DOHH2 (cell line): ENCODE data around the gene SERPINB7.

Experiments
- H3F3A ChIP-seq: fragments of 200-600 bp; sonication (generic), shearing (Covaris generic); 2 replicates; pipeline ENCODE4 v1.6.0; 2016; ENCODE audit warnings: antibody characterized with exemption, mild to moderate bottlenecking; ENCODE audit not compliant: control insufficient read depth, insufficient read depth
- H3K27ac ChIP-seq: fragments of 200-600 bp; sonication (generic); 2 replicates; pipeline ENCODE4 v1.5.1; 2014; ENCODE audit warnings: low read depth, mild to moderate bottlenecking, low read length, moderate library complexity
- H3K27me3 ChIP-seq: fragments of 200-600 bp; sonication (generic); 2 replicates; pipeline ENCODE4 v1.6.1; 2014; ENCODE audit warnings: mild to moderate bottlenecking, low read length, mixed read lengths; ENCODE audit not compliant: control insufficient read depth
- H3K36me3 ChIP-seq: fragments of 200-600 bp; sonication (generic); 2 replicates; pipeline ENCODE4 v1.6.1; 2014; ENCODE audit warnings: mild to moderate bottlenecking, low read length, moderate library complexity, mixed read lengths; ENCODE audit not compliant: control insufficient read depth
- H3K4me1 ChIP-seq: fragments of 200-600 bp; sonication (generic); 2 replicates; pipeline ENCODE4 v1.6.1; 2014; ENCODE audit warnings: mild to moderate bottlenecking, low read length, mixed read lengths; ENCODE audit not compliant: control insufficient read depth
- H3K4me2 ChIP-seq: fragments of 200-600 bp; sonication (generic); 2 replicates; pipeline ENCODE4 v1.6.0; 2014; ENCODE audit warnings: mild to moderate bottlenecking, low read length, moderate library complexity
- H3K4me3 ChIP-seq: fragments of 200-600 bp; sonication (generic); 2 replicates; pipeline ENCODE4 v1.5.1; 2014; ENCODE audit warnings: mild to moderate bottlenecking, low read length, mixed read lengths
- H3K79me2 ChIP-seq: fragments of 200-600 bp; sonication (generic); 2 replicates; pipeline ENCODE4 v1.6.1; 2014; ENCODE audit warnings: mild to moderate bottlenecking, low read length, mixed read lengths; ENCODE audit not compliant: control insufficient read depth
- H3K9me2 ChIP-seq: fragments of 200-600 bp; sonication (generic); replicated peaks from 2 replicates; pipeline ENCODE4 v1.6.1; 2014; ENCODE audit warnings: mild to moderate bottlenecking, low read length, mixed read lengths; ENCODE audit not compliant: control insufficient read depth
- H3K9me3 ChIP-seq: fragments of 200-600 bp; sonication (generic); 2 replicates; pipeline ENCODE4 v1.6.1; 2014; ENCODE audit warnings: antibody characterized with exemption, low read length, mixed read lengths; ENCODE audit not compliant: control insufficient read depth, insufficient read depth
- H4K20me1 ChIP-seq: fragments of 200-600 bp; sonication (generic); 2 replicates; pipeline ENCODE4 v1.6.0; 2014; ENCODE audit warnings: low read depth, mild to moderate bottlenecking, antibody characterized with exemption, low read length, moderate library complexity; ENCODE audit not compliant: control insufficient read depth, insufficient read depth
- EZH2phosphoT487 ChIP-seq: fragments of 200-600 bp; sonication (generic); IDR thresholded peaks from 2 replicates; pipeline ENCODE4 v1.6.1; 2017; ENCODE audit warnings: borderline replicate concordance, mild to moderate bottlenecking, antibody characterized with exemption, low read length, moderate library complexity, mixed read lengths
- TF ChIP-seq, protein P1 (sequence below): fragments of 200-600 bp; sonication (generic); IDR thresholded peaks from one replicate; pipeline ENCODE4 v1.5.1; 2014; ENCODE audit warnings: antibody characterized with exemption, mild to moderate bottlenecking, low read depth, low read length; ENCODE audit not compliant: poor library complexity, severe bottlenecking

The SERPINB7 gene, protein sequence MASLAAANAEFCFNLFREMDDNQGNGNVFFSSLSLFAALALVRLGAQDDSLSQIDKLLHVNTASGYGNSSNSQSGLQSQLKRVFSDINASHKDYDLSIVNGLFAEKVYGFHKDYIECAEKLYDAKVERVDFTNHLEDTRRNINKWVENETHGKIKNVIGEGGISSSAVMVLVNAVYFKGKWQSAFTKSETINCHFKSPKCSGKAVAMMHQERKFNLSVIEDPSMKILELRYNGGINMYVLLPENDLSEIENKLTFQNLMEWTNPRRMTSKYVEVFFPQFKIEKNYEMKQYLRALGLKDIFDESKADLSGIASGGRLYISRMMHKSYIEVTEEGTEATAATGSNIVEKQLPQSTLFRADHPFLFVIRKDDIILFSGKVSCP

DNA sequence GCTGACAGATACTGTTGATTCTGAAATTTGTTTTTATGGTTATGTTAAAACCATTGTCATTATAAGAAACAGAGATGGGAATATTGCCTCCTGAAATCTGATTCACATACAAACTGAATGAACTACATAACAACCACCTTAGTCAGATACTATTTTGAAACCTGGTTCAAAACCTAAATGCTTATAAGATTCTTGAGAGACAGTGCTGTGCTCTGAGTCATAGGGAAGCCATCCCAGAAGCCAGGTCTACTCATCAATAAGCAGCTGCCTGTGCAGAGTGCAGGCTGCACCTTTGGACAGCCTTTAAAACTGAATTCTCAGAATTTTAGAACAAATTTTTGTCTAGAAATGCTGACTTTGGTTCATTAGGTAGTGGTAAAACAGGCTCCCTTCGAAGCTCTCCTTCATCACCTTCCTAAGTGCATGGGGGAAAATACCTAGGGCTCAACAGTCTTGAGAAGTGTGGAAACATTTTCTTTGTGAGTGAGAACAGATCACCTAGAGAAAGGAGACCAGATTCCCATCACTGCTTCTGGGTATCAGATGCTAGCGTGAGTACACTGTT lies at the start of gene SERPINB7:
SERPINB7 (plus strand) TSS at position 253 of the 565 bp plus-strand sequence. CDS start 6,955 bp downstream, outside the sequence.
- no peak for TF ChIP-seq EZH2phosphoT487
- TF ChIP-seq, protein P1, sequence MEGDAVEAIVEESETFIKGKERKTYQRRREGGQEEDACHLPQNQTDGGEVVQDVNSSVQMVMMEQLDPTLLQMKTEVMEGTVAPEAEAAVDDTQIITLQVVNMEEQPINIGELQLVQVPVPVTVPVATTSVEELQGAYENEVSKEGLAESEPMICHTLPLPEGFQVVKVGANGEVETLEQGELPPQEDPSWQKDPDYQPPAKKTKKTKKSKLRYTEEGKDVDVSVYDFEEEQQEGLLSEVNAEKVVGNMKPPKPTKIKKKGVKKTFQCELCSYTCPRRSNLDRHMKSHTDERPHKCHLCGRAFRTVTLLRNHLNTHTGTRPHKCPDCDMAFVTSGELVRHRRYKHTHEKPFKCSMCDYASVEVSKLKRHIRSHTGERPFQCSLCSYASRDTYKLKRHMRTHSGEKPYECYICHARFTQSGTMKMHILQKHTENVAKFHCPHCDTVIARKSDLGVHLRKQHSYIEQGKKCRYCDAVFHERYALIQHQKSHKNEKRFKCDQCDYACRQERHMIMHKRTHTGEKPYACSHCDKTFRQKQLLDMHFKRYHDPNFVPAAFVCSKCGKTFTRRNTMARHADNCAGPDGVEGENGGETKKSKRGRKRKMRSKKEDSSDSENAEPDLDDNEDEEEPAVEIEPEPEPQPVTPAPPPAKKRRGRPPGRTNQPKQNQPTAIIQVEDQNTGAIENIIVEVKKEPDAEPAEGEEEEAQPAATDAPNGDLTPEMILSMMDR: no peak
- Histone ChIP-seq H3K27ac (no peak within 1 kb of the TSS), H4K20me1 (no peaks in the 10 kb centered on the region), H3K4me3 (no peak within 1 kb of the TSS), H3K9me2 (no peaks in the 10 kb centered on the region), H3K4me2 (no peak within 1 kb of the TSS), H3K27me3 (no peaks in the 10 kb centered on the region), H3K79me2 (no peaks in the 10 kb centered on the region), H3K4me1 (no peaks in the 10 kb centered on the region), H3K36me3 (no peaks in the 10 kb centered on the region), H3F3A (no peaks in the 10 kb centered on the region), H3K9me3 (no peaks in the 10 kb centered on the region)

DNA sequence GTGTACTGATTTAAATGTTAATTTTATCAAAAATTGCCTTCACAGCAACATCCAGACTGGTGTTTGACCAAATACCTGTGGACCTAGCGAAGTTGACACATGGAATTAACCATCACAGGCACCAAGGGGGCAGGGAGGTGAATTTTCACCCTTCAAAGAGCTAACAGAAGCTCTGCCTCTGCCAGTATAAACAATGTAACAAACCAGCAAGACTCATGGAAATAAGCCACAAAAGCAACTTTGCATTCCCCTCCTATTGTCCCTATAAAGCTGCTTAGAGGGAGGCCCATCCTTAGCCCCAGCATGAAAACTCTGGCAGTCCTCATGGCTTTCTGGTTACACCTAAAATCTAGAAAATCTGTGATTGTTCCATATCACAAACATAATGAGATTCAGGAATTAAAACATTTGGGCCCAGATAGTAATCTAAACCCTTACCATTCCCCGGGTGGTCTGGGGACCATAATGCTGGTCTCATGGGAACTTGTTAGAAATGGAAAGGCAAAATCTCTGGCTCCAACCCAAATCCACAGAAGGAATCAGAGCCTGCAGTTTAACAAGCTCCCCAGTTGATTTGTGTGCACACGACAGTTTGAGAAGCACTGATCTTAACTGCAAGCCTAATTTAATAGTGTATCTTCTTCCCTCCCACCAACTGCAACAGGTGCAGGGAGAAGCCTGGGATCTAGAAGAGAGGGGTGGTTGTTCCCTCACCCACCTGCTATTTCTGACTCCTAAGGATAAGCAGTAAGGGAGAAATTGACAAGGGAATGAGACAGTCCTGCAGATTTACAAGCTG lies 49.3 kb upstream of the SERPINB7 start:
- Histone ChIP-seq H4K20me1 (no peaks in the 10 kb centered on the region), H3K9me2 (no peaks in the 10 kb centered on the region), H3K27me3 (no peaks in the 10 kb centered on the region), H3K36me3 (no peaks in the 10 kb centered on the region), H3K4me2 (no peak overlapping the region), H3K27ac (no peak overlapping the region), H3K4me3 (no peak overlapping the region), H3K9me3 (no peaks in the 10 kb centered on the region), H3K79me2 (no peaks in the 10 kb centered on the region), H3F3A (no peaks in the 10 kb centered on the region), H3K4me1 (no peaks in the 10 kb centered on the region)
- TF ChIP-seq, protein P1: no peak
- TF ChIP-seq EZH2phosphoT487: no peak

DNA sequence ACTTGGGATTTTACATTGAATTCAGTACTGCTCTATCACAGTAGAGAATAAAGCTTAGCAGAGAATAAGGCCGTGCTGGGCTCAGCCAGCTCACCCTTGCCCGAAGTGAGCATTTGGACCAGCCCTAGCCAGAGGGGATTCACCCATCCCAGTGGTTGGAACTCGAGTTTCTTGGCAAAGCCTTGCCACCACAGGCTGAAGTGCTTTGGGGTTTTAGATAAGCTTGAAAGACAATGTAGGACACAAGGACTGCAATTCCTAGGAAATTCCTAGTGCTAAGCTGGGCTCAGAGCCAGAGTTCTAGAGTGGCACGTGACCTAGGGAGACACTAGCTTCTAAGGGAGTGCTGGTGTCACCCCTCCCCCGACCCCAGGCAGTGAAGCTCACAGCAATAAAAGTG lies 44.4 kb upstream of the SERPINB7 start:
- TF ChIP-seq, protein P1: no peak
- no peak for TF ChIP-seq EZH2phosphoT487
- Histone ChIP-seq H3K27me3 (no peaks in the 10 kb centered on the region), H3K4me1 (no peaks in the 10 kb centered on the region), H3K79me2 (no peaks in the 10 kb centered on the region), H3F3A (no peaks in the 10 kb centered on the region), H3K36me3 (no peaks in the 10 kb centered on the region), H3K27ac (no peak overlapping the region), H3K9me2 (no peaks in the 10 kb centered on the region), H3K4me3 (no peak overlapping the region), H3K4me2 (no peak overlapping the region), H4K20me1 (no peaks in the 10 kb centered on the region), H3K9me3 (no peaks in the 10 kb centered on the region)
